NT2/D1 (cell line): Measurements from ENCODE around the gene NAA10.

Experiments used
- DNase-seq: peaks from one replicate; pipeline ENCODE4 v3.0.0-alpha.2; 2011; ENCODE audit warnings: low read depth, low spot score
- H3K27me3 ChIP-seq: 2 replicates; pipeline ENCODE4 v1.6.0; 2011; ENCODE audit warnings: mild to moderate bottlenecking; ENCODE audit not compliant: insufficient read length, insufficient read depth
- H3K36me3 ChIP-seq: 2 replicates; pipeline ENCODE4 v1.6.1; 2011; ENCODE audit warnings: mild to moderate bottlenecking, low read length, mixed read lengths; ENCODE audit not compliant: insufficient read depth, insufficient read length
- H3K4me1 ChIP-seq: 2 replicates; pipeline ENCODE4 v1.5.1; 2011; ENCODE audit not compliant: insufficient read depth, insufficient read length
- H3K4me3 ChIP-seq: 2 replicates; pipeline ENCODE4 v1.5.1; 2011; ENCODE audit warnings: low read depth; ENCODE audit not compliant: insufficient read length
- H3K9ac ChIP-seq: 2 replicates; pipeline ENCODE4 v1.6.0; 2011; ENCODE audit warnings: low read depth; ENCODE audit not compliant: insufficient read length
- H3K9me3 ChIP-seq: 2 replicates; pipeline ENCODE4 v1.5.1; 2011; ENCODE audit warnings: mild to moderate bottlenecking, low read length; ENCODE audit not compliant: insufficient read depth
- SUZ12 ChIP-seq: IDR thresholded peaks from 2 replicates; pipeline ENCODE4 v1.6.1; 2011; ENCODE audit not compliant: insufficient read length, insufficient read depth; ENCODE audit errors: extremely low read depth
- YY1 ChIP-seq: IDR thresholded peaks from 2 replicates; pipeline ENCODE4 v1.6.1; 2011; ENCODE audit not compliant: insufficient read length, insufficient read depth
- ZNF274 ChIP-seq: IDR thresholded peaks from 2 replicates; pipeline ENCODE4 v1.6.1; 2011; ENCODE audit warnings: mild to moderate bottlenecking, low read depth, low read length

The NAA10 gene

DNA sequence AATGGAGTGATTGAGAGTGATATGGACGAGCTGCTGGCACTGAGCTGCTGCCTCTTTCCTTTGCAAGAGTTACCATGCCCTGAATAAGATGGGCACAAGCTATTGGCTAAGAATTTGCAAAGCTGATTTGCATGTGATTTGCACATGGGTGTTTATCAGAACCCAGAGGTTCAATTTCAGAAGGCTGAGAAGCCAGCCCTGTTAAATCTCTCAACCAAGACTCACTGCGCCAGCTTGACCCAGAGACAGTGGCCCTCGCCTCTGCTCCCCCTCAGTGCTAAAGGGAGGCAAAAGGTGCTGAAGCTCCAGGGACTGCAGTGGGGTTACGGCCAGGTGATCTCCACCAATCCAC, 9.5 kb downstream of the NAA10 start:
- H3K4me3 ChIP-seq: peak overlapping the region; percentile 49
- no peaks in the 10 kb centered on the region for H3K9me3 ChIP-seq
- TF ChIP-seq SUZ12 (no peak), YY1 (no peak), ZNF274 (no peak)
- H3K4me1 ChIP-seq: no peaks in the 10 kb centered on the region
- peak overlapping the region; percentile 82 for H3K9ac ChIP-seq
- no peak for DNase-seq
- H3K27me3 ChIP-seq: no peaks in the 10 kb centered on the region
- H3K36me3 ChIP-seq: peaks cover 15% of the 10 kb centered on the region

GRCh38 chrX:153924149-153924861, 10.5 kb downstream of the NAA10 start:
- H3K4me3 ChIP-seq: no peak overlapping the region
- no peaks in the 10 kb centered on the region for H3K9me3 ChIP-seq
- no peak overlapping the region for H3K9ac ChIP-seq
- no peak for DNase-seq
- no peaks in the 10 kb centered on the region for H3K27me3 ChIP-seq
- TF ChIP-seq SUZ12: no peak
- H3K36me3 ChIP-seq: peaks cover 6% of the 10 kb centered on the region
- H3K4me1 ChIP-seq: no peaks in the 10 kb centered on the region

- TF ChIP-seq SUZ12 (no peak), YY1 (no peak), ZNF274 (no peak)
- H3K4me3 ChIP-seq: no peak overlapping the region
- H3K4me1 ChIP-seq: no peaks in the 10 kb centered on the region
- H3K9me3 ChIP-seq: no peaks in the 10 kb centered on the region
- no peak for DNase-seq
- H3K9ac ChIP-seq: no peak overlapping the region
- peaks cover 9% of the 10 kb centered on the region for H3K36me3 ChIP-seq
- H3K27me3 ChIP-seq: no peaks in the 10 kb centered on the region
Observed at GRCh38 chrX:153922932-153923857, 11.6 kb downstream of the NAA10 start.

GRCh38 chrX:153921511-153922446, 13.1 kb downstream of the NAA10 start:
- H3K4me1 ChIP-seq: no peaks in the 10 kb centered on the region
- peaks cover 9% of the 10 kb centered on the region for H3K36me3 ChIP-seq
- no peaks in the 10 kb centered on the region for H3K9me3 ChIP-seq
- no peak for DNase-seq
- H3K4me3 ChIP-seq: no peak overlapping the region
- no peak for TF ChIP-seq SUZ12
- TF ChIP-seq ZNF274: no peak
- TF ChIP-seq YY1: no peak
- H3K27me3 ChIP-seq: no peaks in the 10 kb centered on the region
- no peak overlapping the region for H3K9ac ChIP-seq

GRCh38 chrX:153921070-153921469, 13.8 kb downstream of the NAA10 start:
- Histone ChIP-seq H3K4me3 (no peak overlapping the region), H3K36me3 (peaks cover 11% of the 10 kb centered on the region), H3K9ac (no peak overlapping the region), H3K9me3 (no peaks in the 10 kb centered on the region), H3K4me1 (no peaks in the 10 kb centered on the region), H3K27me3 (no peaks in the 10 kb centered on the region)
- no peak for DNase-seq
- TF ChIP-seq SUZ12 (no peak), YY1 (no peak), ZNF274 (no peak)

DNA sequence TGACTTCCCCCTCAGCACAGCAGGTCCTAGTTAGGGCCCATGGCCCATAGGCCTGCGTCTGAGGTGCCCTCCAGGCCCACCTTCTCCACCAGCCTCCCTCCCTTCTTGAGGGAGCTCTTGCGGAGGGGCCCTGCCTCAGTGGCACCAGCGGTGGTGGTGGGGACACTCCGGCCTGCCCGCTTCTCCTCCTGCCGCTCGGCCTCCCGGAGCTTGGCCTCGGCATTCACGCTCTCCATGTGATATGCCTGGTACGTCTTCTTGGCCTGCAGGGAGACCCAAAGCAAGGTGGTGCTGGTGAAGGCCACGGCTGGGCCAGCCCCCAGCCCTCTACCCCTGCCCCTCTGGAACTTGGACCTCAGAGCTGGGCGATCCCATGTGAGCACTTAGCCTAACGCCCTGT, 14.3 kb downstream of the NAA10 start:
- TF ChIP-seq YY1: no peak
- TF ChIP-seq SUZ12: no peak
- TF ChIP-seq ZNF274: no peak
- Histone ChIP-seq H3K36me3 (peaks cover 14% of the 10 kb centered on the region), H3K4me3 (no peak overlapping the region), H3K27me3 (no peaks in the 10 kb centered on the region), H3K9ac (no peak overlapping the region), H3K9me3 (no peaks in the 10 kb centered on the region), H3K4me1 (no peaks in the 10 kb centered on the region)
- no peak for DNase-seq
